Neuronal stem cell (in vitro differentiated cells): ENCODE data around the gene KIAA0930.
"Not testable (repeated sequence)": the region's sequence is repeated elsewhere in the genome, so short reads cannot be mapped to it uniquely, and the experiment has no call there.

Experiments used
- DNase-seq: peaks from one replicate; pipeline ENCODE4 v3.0.0-alpha.2; 2013; ENCODE audit warnings: low spot score
- H2AFZ ChIP-seq: one replicate; pipeline ENCODE4 v1.6.1; 2013; ENCODE audit warnings: mild to moderate bottlenecking, low read length, inconsistent platforms
- H2AK5ac ChIP-seq: 2 replicates; pipeline ENCODE4 v1.6.1; 2013; ENCODE audit warnings: low read depth, mild to moderate bottlenecking, inconsistent platforms, low read length, moderate library complexity, mixed read lengths
- H2BK120ac ChIP-seq: 2 replicates; pipeline ENCODE4 v1.6.1; 2013; ENCODE audit warnings: low read depth, mild to moderate bottlenecking, inconsistent platforms, low read length, moderate library complexity, mixed read lengths
- H2BK12ac ChIP-seq: one replicate; pipeline ENCODE4 v1.6.1; 2013; ENCODE audit warnings: low read length, inconsistent platforms
- H2BK15ac ChIP-seq: 2 replicates; pipeline ENCODE4 v1.6.1; 2013; ENCODE audit warnings: mild to moderate bottlenecking, low read length, inconsistent platforms, mixed read lengths
- H2BK5ac ChIP-seq: one replicate; pipeline ENCODE4 v1.6.1; 2013; ENCODE audit warnings: inconsistent platforms, mild to moderate bottlenecking, low read length, moderate library complexity
- H3K14ac ChIP-seq: one replicate; pipeline ENCODE4 v1.6.1; 2013; ENCODE audit warnings: low read length, inconsistent platforms
- H3K18ac ChIP-seq: 2 replicates; pipeline ENCODE4 v1.6.1; 2013; ENCODE audit warnings: low read length, inconsistent platforms
- H3K23ac ChIP-seq: 2 replicates; pipeline ENCODE4 v1.6.1; 2013; ENCODE audit warnings: low read depth, mild to moderate bottlenecking, mixed read lengths, low read length, inconsistent platforms; ENCODE audit not compliant: poor library complexity
- H3K27ac ChIP-seq: replicated peaks from 3 replicates; pipeline ENCODE4 v1.5.1; 2013; ENCODE audit warnings: low read length, inconsistent platforms
- H3K27me3 ChIP-seq, 3 experiments: 2 replicates each; pipeline ENCODE4 v1.6.1; 2013; ENCODE audit warnings: low read length in 3 of 3, mild to moderate bottlenecking in 2 of 3, inconsistent platforms in 1 of 3, low read depth in 1 of 3, mixed read lengths in 1 of 3, moderate library complexity in 1 of 3; ENCODE audit not compliant: control insufficient read depth in 3 of 3, insufficient read depth in 3 of 3
- H3K36me3 ChIP-seq, 2 donors: replicated peaks in 1 of 2; 2 replicates each; pipeline ENCODE4 v1.6.1; 2013; ENCODE audit warnings: low read length in 2 of 2; ENCODE audit not compliant: control insufficient read depth in 2 of 2, insufficient read depth in 2 of 2
- H3K4ac ChIP-seq: 2 replicates; pipeline ENCODE4 v1.6.1; 2013; ENCODE audit warnings: inconsistent platforms, mild to moderate bottlenecking, low read length, moderate library complexity
- H3K4me1 ChIP-seq, 2 donors: 1 replicate in 1 of 2; 2 replicates in 1 of 2; pipeline ENCODE4 v1.6.1; 2013; ENCODE audit warnings: low read length in 2 of 2, low read depth in 1 of 2; ENCODE audit not compliant: control insufficient read depth in 2 of 2, insufficient read depth in 1 of 2
- H3K4me2 ChIP-seq: one replicate; pipeline ENCODE4 v1.6.1; 2013; ENCODE audit warnings: mild to moderate bottlenecking, low read length, inconsistent platforms; ENCODE audit not compliant: insufficient read depth, poor library complexity, severe bottlenecking
- H3K4me3 ChIP-seq, 2 donors: 2 replicates each; pipeline ENCODE4 v1.5.1; 2013; ENCODE audit warnings: low read length in 2 of 2, mild to moderate bottlenecking in 2 of 2, inconsistent platforms in 1 of 2, moderate library complexity in 1 of 2
- H3K79me1 ChIP-seq: one replicate; pipeline ENCODE4 v1.6.1; 2013; ENCODE audit warnings: low read depth, mild to moderate bottlenecking, inconsistent platforms, low read length, moderate library complexity
- H3K9ac ChIP-seq: one replicate; pipeline ENCODE4 v1.6.1; 2013; ENCODE audit warnings: mild to moderate bottlenecking, low read depth, low read length, inconsistent platforms; ENCODE audit not compliant: poor library complexity
- H3K9me3 ChIP-seq, 2 donors: replicated peaks in 1 of 2; 2 replicates each; pipeline versions ENCODE3 to v1.6.1; 2013; ENCODE audit warnings: low read length in 2 of 2, mild to moderate bottlenecking in 2 of 2, inconsistent platforms in 1 of 2, low read depth in 1 of 2, mixed read lengths in 1 of 2, moderate library complexity in 1 of 2; ENCODE audit not compliant: control insufficient read depth in 2 of 2, insufficient read depth in 1 of 2
- H4K8ac ChIP-seq: one replicate; pipeline ENCODE4 v1.6.1; 2013; ENCODE audit warnings: low read depth, mild to moderate bottlenecking, inconsistent platforms, low read length, moderate library complexity
- H4K91ac ChIP-seq: one replicate; pipeline ENCODE4 v1.6.1; 2013; ENCODE audit warnings: low read length, low read depth, mild to moderate bottlenecking, inconsistent platforms; ENCODE audit not compliant: poor library complexity
- WGBS, 2 donors: extraction: QIAGEN DNeasy Blood & Tissue Kit; methylation state at CpG; one replicate each; pipeline ENCODE4 v1.1.7; 2013; ENCODE audit warnings: missing lambda C conversion rate in 2 of 2, mixed read lengths in 1 of 2; ENCODE audit not compliant: insufficient read length in 2 of 2, insufficient replicate concordance in 1 of 2; ENCODE audit errors: extremely low coverage in 2 of 2; 5-methylcytosine and 5-hydroxymethylcytosine counted together

Gene KIAA0930

DNA sequence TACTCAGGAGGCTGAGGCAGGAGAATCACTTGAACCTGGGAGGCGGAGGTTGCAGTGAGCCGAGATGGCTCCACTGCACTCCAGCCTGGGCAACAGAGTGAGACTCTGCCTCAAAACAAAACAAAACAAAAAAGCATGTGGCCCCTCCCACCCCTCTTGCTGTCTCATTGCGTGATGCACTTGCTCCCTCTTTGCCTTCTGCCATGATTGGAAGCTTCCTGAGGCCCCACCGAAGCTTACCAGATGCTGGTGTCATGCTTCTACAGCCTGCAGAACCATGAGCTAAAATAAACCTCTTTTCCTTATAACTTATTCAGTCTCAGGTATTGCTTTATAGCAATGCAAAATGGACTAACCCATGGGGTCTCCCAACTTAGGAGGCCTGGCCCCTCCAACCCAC, 17.2 kb upstream of the KIAA0930 start:
- not testable (repeated sequence) for H2BK15ac ChIP-seq, H3K79me1 ChIP-seq, H3K9me3 ChIP-seq, H3K23ac ChIP-seq, H4K91ac ChIP-seq, H3K36me3 ChIP-seq, H2BK5ac ChIP-seq, H2BK12ac ChIP-seq, DNase-seq, H2AFZ ChIP-seq, H3K4ac ChIP-seq, H4K8ac ChIP-seq, H2AK5ac ChIP-seq, H3K18ac ChIP-seq, H3K27ac ChIP-seq, H3K14ac ChIP-seq, H3K4me3 ChIP-seq, H2BK120ac ChIP-seq, H3K4me2 ChIP-seq, H3K9ac ChIP-seq
- Histone ChIP-seq H3K4me1 (peaks cover 5 to 16% of the 10 kb centered on the region in 2 donors), H3K27me3 (peaks cover 0 to 19% (median 0%) of the 10 kb centered on the region in 3 experiments)
- WGBS, 2 donors, result no CpG with 5 or more reads among the region's 4 CpGs

DNA sequence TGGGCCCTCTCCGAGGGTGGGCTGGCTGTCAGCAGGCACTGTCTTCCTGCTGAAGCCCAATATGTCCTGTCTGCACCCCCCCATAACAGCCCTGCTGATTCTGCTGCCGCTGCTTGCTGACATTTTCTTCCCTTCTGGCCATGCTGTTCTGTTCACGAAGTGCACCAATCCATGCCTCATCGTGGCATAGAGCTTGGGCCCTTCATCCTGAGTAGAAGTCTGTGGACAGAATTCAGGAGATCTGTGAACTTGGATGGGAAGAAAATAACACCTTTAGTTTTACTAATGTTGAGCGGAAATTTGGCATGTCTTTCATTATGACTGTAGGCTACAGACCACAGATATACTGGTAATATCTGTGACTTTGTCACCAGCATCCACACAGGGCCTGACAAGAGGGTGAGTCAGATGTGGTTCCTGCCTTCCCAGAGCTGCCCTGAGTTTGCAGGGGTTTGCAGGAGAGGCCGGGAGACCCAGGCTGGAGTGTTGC, 14.1 kb upstream of the KIAA0930 start:
- H4K91ac ChIP-seq, result no peak overlapping the region
- H3K27ac ChIP-seq, result no peak overlapping the region
- peaks cover 5 to 12% of the 10 kb centered on the region in 2 donors for H3K4me1 ChIP-seq
- H2BK12ac ChIP-seq, result no peak overlapping the region
- WGBS, 2 donors, result no CpG with 5 or more reads among the region's 6 CpGs
- no peak overlapping the region for H3K4ac ChIP-seq
- no peak overlapping the region for H3K18ac ChIP-seq
- no peak overlapping the region for H2AK5ac ChIP-seq
- H3K23ac ChIP-seq, result no peak overlapping the region
- no peak overlapping the region for H2BK5ac ChIP-seq
- H3K79me1 ChIP-seq, result no peaks in the 10 kb centered on the region
- H3K27me3 ChIP-seq, result no peaks in the 10 kb centered on the region
- peak overlapping the region; percentile 16 for H2BK120ac ChIP-seq
- no peak overlapping the region for H4K8ac ChIP-seq
- H3K4me2 ChIP-seq, result no peak overlapping the region
- no peak overlapping the region for H3K9ac ChIP-seq
- H3K4me3 ChIP-seq, result peak overlapping the region in 1 of 2 donors; percentile 3
- H3K36me3 ChIP-seq, result no peaks in the 10 kb centered on the region
- no peak overlapping the region for H2BK15ac ChIP-seq
- no peak for DNase-seq
- H3K14ac ChIP-seq, result no peak overlapping the region
- H2AFZ ChIP-seq, result peak overlapping the region; percentile 51
- H3K9me3 ChIP-seq, result no peaks in the 10 kb centered on the region

DNA sequence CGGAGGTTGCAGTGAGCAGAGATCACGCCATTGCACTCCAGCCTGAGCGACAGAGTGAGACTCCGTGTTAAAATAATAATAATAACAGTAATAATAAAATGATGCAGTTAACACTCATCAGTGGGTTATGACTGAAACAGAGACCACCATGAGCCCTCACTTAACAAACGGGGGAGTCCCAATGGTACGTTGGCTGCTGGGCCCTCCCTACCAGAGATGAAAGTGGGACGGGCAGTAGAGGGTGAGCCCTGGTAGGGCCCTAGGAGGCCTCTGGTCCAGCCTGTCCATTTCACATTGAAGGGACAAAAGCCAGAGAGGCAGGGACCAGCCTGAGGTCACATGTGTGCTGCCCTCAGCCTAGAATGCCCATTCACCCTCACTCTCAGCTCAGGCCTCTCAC, 13.7 kb upstream of the KIAA0930 start:
- peak overlapping the region; percentile 51 for H2AFZ ChIP-seq
- no peak overlapping the region for H3K27ac ChIP-seq
- no CpG with 5 or more reads among the region's 7 CpGs for WGBS, 2 donors

DNA sequence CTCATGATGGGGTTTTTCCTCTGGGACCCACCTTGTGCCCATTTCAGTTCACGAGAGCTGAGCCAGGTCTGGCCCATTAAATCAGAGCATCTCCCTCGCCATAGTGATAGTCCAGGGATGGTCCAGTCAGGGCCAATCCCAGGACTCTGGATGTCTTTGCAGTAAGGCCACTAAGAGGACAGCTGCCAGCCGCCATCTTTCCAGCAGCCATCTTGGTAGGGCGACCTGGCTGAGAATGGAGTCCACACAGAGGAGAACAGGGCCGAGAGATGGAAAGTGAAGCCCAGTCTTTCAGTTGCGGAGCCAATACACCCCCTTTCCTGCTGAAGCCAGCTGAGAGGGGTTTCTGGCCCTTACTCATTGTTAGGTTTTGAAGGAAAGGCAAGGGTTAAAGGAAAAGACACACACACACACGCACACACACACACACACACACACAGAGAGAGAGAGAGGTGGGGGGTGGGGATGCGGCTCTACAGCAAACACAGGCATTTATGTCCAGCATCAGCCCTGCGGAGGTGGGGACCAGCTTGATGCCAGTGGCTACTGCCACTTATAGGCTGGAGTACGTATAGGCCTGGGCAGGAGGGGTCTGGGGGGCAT, 12.4 kb upstream of the KIAA0930 start:
- Histone ChIP-seq H3K4me2 (no peak overlapping the region), H3K27ac (no peak overlapping the region), H4K91ac (no peak overlapping the region), H2BK5ac (no peak overlapping the region), H2BK15ac (no peak overlapping the region), H3K4ac (no peak overlapping the region), H3K23ac (no peak overlapping the region), H3K14ac (no peak overlapping the region), H3K4me1 (peaks cover 5 to 12% of the 10 kb centered on the region in 2 donors), H2BK12ac (no peak overlapping the region), H2BK120ac (no peak overlapping the region), H3K27me3 (peaks cover 0 to 2% (median 0%) of the 10 kb centered on the region in 3 experiments), H3K9me3 (no peaks in the 10 kb centered on the region), H4K8ac (no peak overlapping the region), H2AK5ac (no peak overlapping the region), H3K36me3 (no peaks in the 10 kb centered on the region), H3K9ac (no peak overlapping the region), H3K4me3 (no peak overlapping the region), H3K18ac (peak overlapping the region; percentile 48), H3K79me1 (no peaks in the 10 kb centered on the region), H2AFZ (peak overlapping the region; percentile 68)
- WGBS, 2 donors, result no CpG with 5 or more reads among the region's 10 CpGs
- DNase-seq, result no peak

More for the DNA sequence above, 13.7 kb upstream of the KIAA0930 start:
- H3K27me3 ChIP-seq, result no peaks in the 10 kb centered on the region
- no peak overlapping the region for H3K4me2 ChIP-seq
- peak overlapping the region in 1 of 2 donors; percentile 3 for H3K4me3 ChIP-seq
- H3K4me1 ChIP-seq, result peaks cover 5 to 12% of the 10 kb centered on the region in 2 donors
- H3K79me1 ChIP-seq, result no peaks in the 10 kb centered on the region
- H3K14ac ChIP-seq, result no peak overlapping the region
- H2BK5ac ChIP-seq, result no peak overlapping the region
- no peak overlapping the region for H4K8ac ChIP-seq
- DNase-seq, result no peak
- no peak overlapping the region for H2AK5ac ChIP-seq
- no peak overlapping the region for H3K9ac ChIP-seq
- no peak overlapping the region for H3K4ac ChIP-seq
- H2BK12ac ChIP-seq, result no peak overlapping the region
- H3K9me3 ChIP-seq, result no peaks in the 10 kb centered on the region
- no peak overlapping the region for H4K91ac ChIP-seq
- H2BK15ac ChIP-seq, result no peak overlapping the region
- no peaks in the 10 kb centered on the region for H3K36me3 ChIP-seq
- no peak overlapping the region for H2BK120ac ChIP-seq
- no peak overlapping the region for H3K18ac ChIP-seq
- no peak overlapping the region for H3K23ac ChIP-seq
